HepG2 (cell line): ENCODE measurements around the gene ANKS3. TPM values are rescaled to one million over a fixed set of nuclear protein-coding genes. Genes with fewer than 3 reads are reported as not detected.
A peak's percentile ranks its signal among the peaks of the same experiment; 100 is the strongest.

Source experiments
- FOXK1 ChIP-seq: sonication (generic); formaldehyde crosslinking; IDR thresholded peaks from 2 replicates; pipeline ENCODE4 v1.4.0; 2020; ENCODE audit warnings: low read depth, missing genetic modification reagents, borderline replicate concordance
- HDAC1 ChIP-seq: sonication (generic); formaldehyde crosslinking; IDR thresholded peaks from 2 replicates; pipeline ENCODE4 v1.5.1; 2020; ENCODE audit warnings: mild to moderate bottlenecking, missing genetic modification reagents
- HHEX ChIP-seq: IDR thresholded peaks from 2 replicates; pipeline ENCODE4 v1.6.1; 2016; ENCODE audit warnings: control low read depth
- MAFK ChIP-seq, 2 experiments: IDR thresholded peaks in 1 of 2; conservative IDR thresholded peaks in 1 of 2; 2 replicates each; pipeline ENCODE4 v1.6.1; 2011; ENCODE audit warnings: improper control_type of control experiment in 2 of 2, low read length in 2 of 2
- NRL ChIP-seq: sonication (generic); formaldehyde crosslinking; IDR thresholded peaks from 2 replicates; pipeline ENCODE4 v1.5.0; 2020; ENCODE audit warnings: missing genetic modification reagents, mild to moderate bottlenecking, moderate library complexity, borderline replicate concordance
- SMARCE1 ChIP-seq: fragments of 450-650 bp; IDR thresholded peaks from 2 replicates; pipeline ENCODE4 v1.6.1; 2017; ENCODE audit warnings: borderline replicate concordance
- ZNF225 ChIP-seq: sonication (generic); formaldehyde crosslinking; IDR thresholded peaks from 2 replicates; pipeline ENCODE4 v1.4.0; 2020; ENCODE audit warnings: mild to moderate bottlenecking, missing genetic modification reagents
- ZNF772 ChIP-seq: sonication (generic); formaldehyde crosslinking; IDR thresholded peaks from 2 replicates; pipeline ENCODE4 v1.5.0; 2020; ENCODE audit warnings: mild to moderate bottlenecking, missing genetic modification reagents
- polyA plus RNA-seq, 8 experiments: library from polyadenylated mRNA; depleted of rRNA in 3 of 8; stranded (reverse) in 7 of 8; unstranded in 1 of 8; fragments of >200 nt; fragmentation: Illumina TruSeq in 4 of 8; extraction: Trizol in 4 of 8; gene quantifications; 2 replicates each; pipeline versions ENCODE4 v1.2.1 to v1.2.3, GENCODE V29; 2011 to 2016; ENCODE audit warnings: low read depth in 4 of 8, missing spikeins in 1 of 8, mixed read lengths in 1 of 8; ENCODE audit not compliant: insufficient read depth in 1 of 8
- total RNA-seq, 5 experiments: library from RNA; depleted of rRNA; stranded (reverse); fragments of >200 nt; fragmentation: Illumina TruSeq; extraction: Trizol; gene quantifications; 2 replicates each; pipeline ENCODE4 v1.2.3, GENCODE V29; 2016; ENCODE audit warnings: low read depth in 1 of 5
- TF ChIP-seq, protein P1 (sequence below), 2 experiments: fragments of 450-650 bp in 1 of 2; sonication (generic) in 1 of 2; formaldehyde crosslinking in 1 of 2; IDR thresholded peaks; 2 replicates each; pipeline versions ENCODE4 v1.6.1 to v1.8.0; 2016 to 2022; ENCODE audit warnings: antibody characterized with exemption in 1 of 2, mild to moderate bottlenecking in 1 of 2, missing genetic modification reagents in 1 of 2
- TF ChIP-seq, protein P2 (sequence below): sonication (generic); formaldehyde crosslinking; IDR thresholded peaks from 2 replicates; pipeline ENCODE4 v1.9.0; 2021; ENCODE audit warnings: mild to moderate bottlenecking, missing genetic modification reagents
- TF ChIP-seq, protein P3 (sequence below): IDR thresholded peaks from 2 replicates; pipeline ENCODE4 v1.6.1; 2012; ENCODE audit warnings: low read depth, low read length, improper control_type of control experiment

Gene ANKS3
- total and polyA plus RNA-seq, 2 of the 13 experiments (the other 11 are each of a cell fraction or from before 2014, with no cell fraction given) = 11.4 to 15.9 TPM

DNA sequence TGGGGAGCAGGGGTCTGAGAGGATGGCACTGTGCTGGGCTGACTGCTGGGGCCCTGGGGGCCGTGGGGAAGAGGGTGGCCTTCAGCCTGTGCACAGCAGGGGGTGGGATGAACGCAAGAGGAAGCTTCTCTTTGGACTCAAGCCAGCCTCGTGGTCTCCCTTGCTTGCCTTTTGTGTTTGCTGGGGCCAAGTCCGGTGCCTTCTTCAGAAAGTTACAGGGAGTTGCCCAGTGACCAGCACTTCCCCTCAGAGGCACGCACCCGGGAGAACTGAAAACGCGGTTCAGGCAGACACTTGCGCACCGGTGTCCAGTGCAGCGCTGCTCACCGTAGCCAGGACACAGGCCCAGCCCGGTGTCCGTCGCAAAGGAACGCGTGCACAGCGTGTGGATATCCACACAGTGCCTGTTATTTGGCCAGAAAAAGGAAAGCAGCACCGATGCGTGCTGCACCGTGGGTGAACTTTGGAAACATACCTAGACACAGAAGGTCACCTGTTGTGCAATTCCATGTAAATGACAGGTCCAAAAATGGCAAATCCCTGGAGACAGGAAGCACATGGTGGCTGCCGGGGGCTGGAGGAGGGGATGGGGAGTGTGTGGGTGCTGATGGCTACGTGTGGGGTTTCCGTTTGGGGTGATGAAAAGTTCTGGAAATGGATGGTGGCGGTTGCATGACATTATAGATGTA is 70.2 kb downstream of the ANKS3 start (continued):
- TF ChIP-seq HHEX (CRISPR knock-in tag) (no peak), FOXK1 (CRISPR knock-in tag) (peak; percentile 74; the same call in 1 of the 2 replicates), ZNF772 (peak; percentile 87; the same call in 1 of the 2 replicates), ZNF225 (peak; percentile 78; the same call in 1 of the 2 replicates), MAFK (conservative IDR thresholded peaks at IDR 0.05 in 1 of 2, IDR thresholded peaks at IDR 0.05 in 1 of 2; ENCODE audit: low read length in 2 of 2) (no peak), HDAC1 (CRISPR knock-in tag) (peak; percentile 88), NRL (CRISPR knock-in tag) (peak; percentile 93), SMARCE1 (no peak)
- TF ChIP-seq, protein P1, sequence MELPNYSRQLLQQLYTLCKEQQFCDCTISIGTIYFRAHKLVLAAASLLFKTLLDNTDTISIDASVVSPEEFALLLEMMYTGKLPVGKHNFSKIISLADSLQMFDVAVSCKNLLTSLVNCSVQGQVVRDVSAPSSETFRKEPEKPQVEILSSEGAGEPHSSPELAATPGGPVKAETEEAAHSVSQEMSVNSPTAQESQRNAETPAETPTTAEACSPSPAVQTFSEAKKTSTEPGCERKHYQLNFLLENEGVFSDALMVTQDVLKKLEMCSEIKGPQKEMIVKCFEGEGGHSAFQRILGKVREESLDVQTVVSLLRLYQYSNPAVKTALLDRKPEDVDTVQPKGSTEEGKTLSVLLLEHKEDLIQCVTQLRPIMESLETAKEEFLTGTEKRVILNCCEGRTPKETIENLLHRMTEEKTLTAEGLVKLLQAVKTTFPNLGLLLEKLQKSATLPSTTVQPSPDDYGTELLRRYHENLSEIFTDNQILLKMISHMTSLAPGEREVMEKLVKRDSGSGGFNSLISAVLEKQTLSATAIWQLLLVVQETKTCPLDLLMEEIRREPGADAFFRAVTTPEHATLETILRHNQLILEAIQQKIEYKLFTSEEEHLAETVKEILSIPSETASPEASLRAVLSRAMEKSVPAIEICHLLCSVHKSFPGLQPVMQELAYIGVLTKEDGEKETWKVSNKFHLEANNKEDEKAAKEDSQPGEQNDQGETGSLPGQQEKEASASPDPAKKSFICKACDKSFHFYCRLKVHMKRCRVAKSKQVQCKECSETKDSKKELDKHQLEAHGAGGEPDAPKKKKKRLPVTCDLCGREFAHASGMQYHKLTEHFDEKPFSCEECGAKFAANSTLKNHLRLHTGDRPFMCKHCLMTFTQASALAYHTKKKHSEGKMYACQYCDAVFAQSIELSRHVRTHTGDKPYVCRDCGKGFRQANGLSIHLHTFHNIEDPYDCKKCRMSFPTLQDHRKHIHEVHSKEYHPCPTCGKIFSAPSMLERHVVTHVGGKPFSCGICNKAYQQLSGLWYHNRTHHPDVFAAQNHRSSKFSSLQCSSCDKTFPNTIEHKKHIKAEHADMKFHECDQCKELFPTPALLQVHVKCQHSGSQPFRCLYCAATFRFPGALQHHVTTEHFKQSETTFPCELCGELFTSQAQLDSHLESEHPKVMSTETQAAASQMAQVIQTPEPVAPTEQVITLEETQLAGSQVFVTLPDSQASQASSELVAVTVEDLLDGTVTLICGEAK (IDR thresholded peaks at IDR 0.05) = no peak
- TF ChIP-seq, protein P1 (CRISPR knock-in tag; IDR thresholded peaks at IDR 0.05) = peak; percentile 81
- TF ChIP-seq, protein P2, sequence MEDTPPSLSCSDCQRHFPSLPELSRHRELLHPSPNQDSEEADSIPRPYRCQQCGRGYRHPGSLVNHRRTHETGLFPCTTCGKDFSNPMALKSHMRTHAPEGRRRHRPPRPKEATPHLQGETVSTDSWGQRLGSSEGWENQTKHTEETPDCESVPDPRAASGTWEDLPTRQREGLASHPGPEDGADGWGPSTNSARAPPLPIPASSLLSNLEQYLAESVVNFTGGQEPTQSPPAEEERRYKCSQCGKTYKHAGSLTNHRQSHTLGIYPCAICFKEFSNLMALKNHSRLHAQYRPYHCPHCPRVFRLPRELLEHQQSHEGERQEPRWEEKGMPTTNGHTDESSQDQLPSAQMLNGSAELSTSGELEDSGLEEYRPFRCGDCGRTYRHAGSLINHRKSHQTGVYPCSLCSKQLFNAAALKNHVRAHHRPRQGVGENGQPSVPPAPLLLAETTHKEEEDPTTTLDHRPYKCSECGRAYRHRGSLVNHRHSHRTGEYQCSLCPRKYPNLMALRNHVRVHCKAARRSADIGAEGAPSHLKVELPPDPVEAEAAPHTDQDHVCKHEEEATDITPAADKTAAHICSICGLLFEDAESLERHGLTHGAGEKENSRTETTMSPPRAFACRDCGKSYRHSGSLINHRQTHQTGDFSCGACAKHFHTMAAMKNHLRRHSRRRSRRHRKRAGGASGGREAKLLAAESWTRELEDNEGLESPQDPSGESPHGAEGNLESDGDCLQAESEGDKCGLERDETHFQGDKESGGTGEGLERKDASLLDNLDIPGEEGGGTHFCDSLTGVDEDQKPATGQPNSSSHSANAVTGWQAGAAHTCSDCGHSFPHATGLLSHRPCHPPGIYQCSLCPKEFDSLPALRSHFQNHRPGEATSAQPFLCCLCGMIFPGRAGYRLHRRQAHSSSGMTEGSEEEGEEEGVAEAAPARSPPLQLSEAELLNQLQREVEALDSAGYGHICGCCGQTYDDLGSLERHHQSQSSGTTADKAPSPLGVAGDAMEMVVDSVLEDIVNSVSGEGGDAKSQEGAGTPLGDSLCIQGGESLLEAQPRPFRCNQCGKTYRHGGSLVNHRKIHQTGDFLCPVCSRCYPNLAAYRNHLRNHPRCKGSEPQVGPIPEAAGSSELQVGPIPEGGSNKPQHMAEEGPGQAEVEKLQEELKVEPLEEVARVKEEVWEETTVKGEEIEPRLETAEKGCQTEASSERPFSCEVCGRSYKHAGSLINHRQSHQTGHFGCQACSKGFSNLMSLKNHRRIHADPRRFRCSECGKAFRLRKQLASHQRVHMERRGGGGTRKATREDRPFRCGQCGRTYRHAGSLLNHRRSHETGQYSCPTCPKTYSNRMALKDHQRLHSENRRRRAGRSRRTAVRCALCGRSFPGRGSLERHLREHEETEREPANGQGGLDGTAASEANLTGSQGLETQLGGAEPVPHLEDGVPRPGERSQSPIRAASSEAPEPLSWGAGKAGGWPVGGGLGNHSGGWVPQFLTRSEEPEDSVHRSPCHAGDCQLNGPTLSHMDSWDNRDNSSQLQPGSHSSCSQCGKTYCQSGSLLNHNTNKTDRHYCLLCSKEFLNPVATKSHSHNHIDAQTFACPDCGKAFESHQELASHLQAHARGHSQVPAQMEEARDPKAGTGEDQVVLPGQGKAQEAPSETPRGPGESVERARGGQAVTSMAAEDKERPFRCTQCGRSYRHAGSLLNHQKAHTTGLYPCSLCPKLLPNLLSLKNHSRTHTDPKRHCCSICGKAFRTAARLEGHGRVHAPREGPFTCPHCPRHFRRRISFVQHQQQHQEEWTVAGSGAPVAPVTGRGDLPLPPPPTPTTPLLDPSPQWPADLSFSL (CRISPR knock-in tag) = 0 out of 2 replicates have a peak, but pooled peaks have one; percentile 49
- TF ChIP-seq, protein P3, sequence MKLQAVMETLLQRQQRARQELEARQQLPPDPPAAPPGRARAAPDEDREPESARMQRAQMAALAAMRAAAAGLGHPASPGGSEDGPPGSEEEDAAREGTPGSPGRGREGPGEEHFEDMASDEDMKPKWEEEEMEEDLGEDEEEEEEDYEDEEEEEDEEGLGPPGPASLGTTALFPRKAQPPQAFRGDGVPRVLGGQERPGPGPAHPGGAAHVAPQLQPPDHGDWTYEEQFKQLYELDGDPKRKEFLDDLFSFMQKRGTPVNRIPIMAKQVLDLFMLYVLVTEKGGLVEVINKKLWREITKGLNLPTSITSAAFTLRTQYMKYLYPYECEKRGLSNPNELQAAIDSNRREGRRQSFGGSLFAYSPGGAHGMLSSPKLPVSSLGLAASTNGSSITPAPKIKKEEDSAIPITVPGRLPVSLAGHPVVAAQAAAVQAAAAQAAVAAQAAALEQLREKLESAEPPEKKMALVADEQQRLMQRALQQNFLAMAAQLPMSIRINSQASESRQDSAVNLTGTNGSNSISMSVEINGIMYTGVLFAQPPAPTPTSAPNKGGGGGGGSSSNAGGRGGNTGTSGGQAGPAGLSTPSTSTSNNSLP = 0 out of 2 replicates have a peak, but pooled peaks have one; percentile 24
